OCI-LY3 (cell line): ENCODE results near the gene CDRT15.
"Not testable (repeated sequence)": the region's sequence is repeated elsewhere in the genome, so short reads cannot be mapped to it uniquely, and the experiment has no call there.

ENCODE experiments used
- H2AFZ ChIP-seq: fragments of 200-600, 300-600 bp; shearing (Covaris generic); 2 replicates; pipeline ENCODE4 v1.6.0; 2014; ENCODE audit warnings: antibody characterized with exemption, low read depth, low read length
- H3K27ac ChIP-seq: fragments of 200-600, 300-600 bp; sonication (generic); 2 replicates; pipeline ENCODE4 v1.5.1; 2014; ENCODE audit warnings: mild to moderate bottlenecking, low read length, moderate library complexity, mixed read lengths
- H3K27me3 ChIP-seq: fragments of 200-600, 300-600 bp; sonication (generic); 2 replicates; pipeline ENCODE4 v1.6.1; 2014; ENCODE audit warnings: low read depth, low read length, mixed read lengths
- H3K36me3 ChIP-seq: fragments of 200-600, 300-600 bp; sonication (generic); replicated peaks from 2 replicates; pipeline ENCODE3; 2014; ENCODE audit warnings: low read depth, low read length, mixed read lengths
- H3K4me1 ChIP-seq: fragments of 300-600, 200-600 bp; sonication (generic); 2 replicates; pipeline ENCODE4 v1.6.1; 2014; ENCODE audit warnings: low read length, mixed read lengths
- H3K4me2 ChIP-seq: fragments of 200-600, 300-600 bp; sonication (generic); 2 replicates; pipeline ENCODE4 v1.6.1; 2014; ENCODE audit warnings: low read length, mixed read lengths
- H3K4me3 ChIP-seq: fragments of 300-600, 200-600 bp; sonication (generic); 2 replicates; pipeline ENCODE4 v1.5.1; 2014; ENCODE audit warnings: antibody characterized with exemption, mild to moderate bottlenecking, low read length, moderate library complexity
- H3K79me2 ChIP-seq: fragments of 300-600, 200-600 bp; shearing (Covaris generic); 2 replicates; pipeline ENCODE4 v1.6.1; 2014; ENCODE audit warnings: mild to moderate bottlenecking, low read length, mixed read lengths
- H3K9ac ChIP-seq: fragments of 300-600, 200-600 bp; shearing (Covaris generic); 2 replicates; pipeline ENCODE4 v1.6.0; 2014; ENCODE audit warnings: mild to moderate bottlenecking, low read length, moderate library complexity
- H3K9me3 ChIP-seq: fragments of 200-600, 300-600 bp; shearing (Covaris generic); 2 replicates; pipeline ENCODE4 v1.6.1; 2014; ENCODE audit warnings: low read length, mixed read lengths; ENCODE audit not compliant: insufficient read depth
- H4K20me1 ChIP-seq: fragments of 200-600, 300-600 bp; sonication (generic); 2 replicates; pipeline ENCODE4 v1.6.1; 2016; ENCODE audit warnings: low read length, mixed read lengths; ENCODE audit not compliant: insufficient read depth
- EZH2phosphoT487 ChIP-seq: fragments of 200-600 bp; shearing (Covaris generic); IDR thresholded peaks from 2 replicates; pipeline ENCODE4 v1.6.1; 2018; ENCODE audit warnings: antibody characterized with exemption, mixed run types, low read depth
- TF ChIP-seq, protein P1 (sequence below): fragments of 200-600, 300-600 bp; sonication (generic); IDR thresholded peaks from 2 replicates; pipeline ENCODE4 v1.5.1; 2014; ENCODE audit warnings: antibody characterized with exemption, low read length, low read depth

Gene CDRT15

GRCh38 chr17:14245629-14246028 is 9.0 kb upstream of the CDRT15 start:
- Histone ChIP-seq H3K9me3 (no peaks in the 10 kb centered on the region), H3K27ac (no peak overlapping the region), H3K4me2 (no peak overlapping the region), H3K4me3 (no peak overlapping the region), H3K9ac (no peak overlapping the region), H3K4me1 (no peaks in the 10 kb centered on the region), H3K79me2 (no peaks in the 10 kb centered on the region), H3K36me3 (no peaks in the 10 kb centered on the region), H2AFZ (no peak overlapping the region), H4K20me1 (no peaks in the 10 kb centered on the region), H3K27me3 (no peaks in the 10 kb centered on the region; the same call in 1 of the 2 replicates)
- no peak for TF ChIP-seq EZH2phosphoT487
- TF ChIP-seq, protein P1, sequence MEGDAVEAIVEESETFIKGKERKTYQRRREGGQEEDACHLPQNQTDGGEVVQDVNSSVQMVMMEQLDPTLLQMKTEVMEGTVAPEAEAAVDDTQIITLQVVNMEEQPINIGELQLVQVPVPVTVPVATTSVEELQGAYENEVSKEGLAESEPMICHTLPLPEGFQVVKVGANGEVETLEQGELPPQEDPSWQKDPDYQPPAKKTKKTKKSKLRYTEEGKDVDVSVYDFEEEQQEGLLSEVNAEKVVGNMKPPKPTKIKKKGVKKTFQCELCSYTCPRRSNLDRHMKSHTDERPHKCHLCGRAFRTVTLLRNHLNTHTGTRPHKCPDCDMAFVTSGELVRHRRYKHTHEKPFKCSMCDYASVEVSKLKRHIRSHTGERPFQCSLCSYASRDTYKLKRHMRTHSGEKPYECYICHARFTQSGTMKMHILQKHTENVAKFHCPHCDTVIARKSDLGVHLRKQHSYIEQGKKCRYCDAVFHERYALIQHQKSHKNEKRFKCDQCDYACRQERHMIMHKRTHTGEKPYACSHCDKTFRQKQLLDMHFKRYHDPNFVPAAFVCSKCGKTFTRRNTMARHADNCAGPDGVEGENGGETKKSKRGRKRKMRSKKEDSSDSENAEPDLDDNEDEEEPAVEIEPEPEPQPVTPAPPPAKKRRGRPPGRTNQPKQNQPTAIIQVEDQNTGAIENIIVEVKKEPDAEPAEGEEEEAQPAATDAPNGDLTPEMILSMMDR: no peak

GRCh38 chr17:14245002-14245401 is 8.3 kb upstream of the CDRT15 start:
- Histone ChIP-seq H3K9me3 (no peaks in the 10 kb centered on the region), H3K36me3 (no peaks in the 10 kb centered on the region), H3K4me2 (no peak overlapping the region), H3K27me3 (no peaks in the 10 kb centered on the region; the same call in 1 of the 2 replicates), H3K79me2 (no peaks in the 10 kb centered on the region), H3K27ac (no peak overlapping the region), H3K4me1 (no peaks in the 10 kb centered on the region), H3K9ac (no peak overlapping the region), H3K4me3 (no peak overlapping the region), H4K20me1 (no peaks in the 10 kb centered on the region), H2AFZ (no peak overlapping the region)
- TF ChIP-seq EZH2phosphoT487: no peak
- TF ChIP-seq, protein P1: no peak

DNA sequence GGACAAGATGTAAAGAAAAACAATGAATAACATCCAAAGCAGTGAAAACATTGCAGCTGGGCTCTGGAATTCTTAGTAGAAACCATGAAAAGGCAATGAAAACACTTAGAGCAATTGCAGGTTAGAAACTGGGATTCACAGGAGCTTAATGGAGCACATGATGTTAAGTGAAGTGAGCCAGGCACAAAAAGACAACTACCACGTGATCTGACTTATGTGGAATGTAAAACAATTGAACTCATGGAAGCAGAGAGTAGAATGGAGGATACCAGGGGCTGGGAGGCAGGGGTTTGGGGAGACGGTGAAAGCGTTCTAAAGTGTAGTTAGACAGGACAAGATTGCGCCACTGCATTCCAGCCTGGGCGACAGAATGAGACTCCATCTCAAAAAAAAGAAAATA is 2.6 kb upstream of the CDRT15 start:
- not testable (repeated sequence) for H3K9ac ChIP-seq, H3K4me1 ChIP-seq, H3K4me2 ChIP-seq, H3K27me3 ChIP-seq, H3K27ac ChIP-seq, H4K20me1 ChIP-seq, H3K9me3 ChIP-seq, H3K4me3 ChIP-seq, H2AFZ ChIP-seq, H3K36me3 ChIP-seq, H3K79me2 ChIP-seq

DNA sequence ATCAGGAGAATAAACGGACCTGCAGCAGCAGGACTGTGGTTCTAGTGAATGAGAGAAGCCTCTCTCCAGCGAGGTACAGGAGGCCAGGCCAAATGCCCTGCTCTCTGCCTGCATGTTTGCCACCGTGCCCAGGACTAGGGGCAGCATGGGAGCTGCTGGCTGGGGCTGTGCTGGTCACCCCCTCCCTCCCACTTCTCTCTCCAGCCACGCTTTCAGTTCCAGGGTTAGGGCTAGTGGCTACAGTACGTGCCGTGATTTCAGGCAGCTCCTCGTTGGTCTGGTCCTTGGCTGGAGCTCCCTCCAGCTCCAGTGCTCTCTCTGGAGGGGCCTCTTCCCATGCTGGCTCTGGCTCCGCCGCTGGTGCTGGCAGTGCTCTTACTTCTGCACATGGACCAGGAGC is 630 bp downstream of the CDRT15 start:
- not testable (repeated sequence) for H2AFZ ChIP-seq, H3K9ac ChIP-seq, H3K79me2 ChIP-seq, H3K27me3 ChIP-seq, H3K27ac ChIP-seq, H3K4me3 ChIP-seq, H3K4me1 ChIP-seq, H4K20me1 ChIP-seq, H3K36me3 ChIP-seq, H3K9me3 ChIP-seq, H3K4me2 ChIP-seq

- not testable (repeated sequence) for H3K4me3 ChIP-seq, H3K4me1 ChIP-seq, H3K4me2 ChIP-seq, H3K36me3 ChIP-seq, H3K79me2 ChIP-seq, H3K9ac ChIP-seq, H2AFZ ChIP-seq, H3K27me3 ChIP-seq, H3K9me3 ChIP-seq, H3K27ac ChIP-seq, H4K20me1 ChIP-seq
Observed at GRCh38 chr17:14235047-14235446, 1.6 kb downstream of the CDRT15 start.

GRCh38 chr17:14231187-14231586 is 5.5 kb downstream of the CDRT15 start:
- not testable (repeated sequence) for H3K27ac ChIP-seq, H3K9me3 ChIP-seq, H3K4me2 ChIP-seq, H3K79me2 ChIP-seq, H3K4me3 ChIP-seq, H3K27me3 ChIP-seq, H4K20me1 ChIP-seq, H2AFZ ChIP-seq, H3K9ac ChIP-seq, H3K36me3 ChIP-seq, H3K4me1 ChIP-seq
